Skin epidermis (tissue), 12 donors: ENCODE results near the gene GAB2.

ENCODE experiments used
- H3K27ac ChIP-seq, 21 experiments: fragments of 200-600 bp; sonication (generic) in 11 of 21; one replicate each; pipeline ENCODE4 v1.5.0; 2020; ENCODE audit warnings: mild to moderate bottlenecking in 3 of 21, inconsistent platforms in 2 of 21, moderate library complexity in 2 of 21
- H3K4me3 ChIP-seq, 7 experiments: fragments of 200-600 bp; sonication (generic) in 2 of 7; one replicate each; pipeline ENCODE4 v1.5.0; 2020; ENCODE audit warnings: inconsistent platforms in 2 of 7, mild to moderate bottlenecking in 2 of 7, moderate library complexity in 1 of 7

The GAB2 gene

DNA sequence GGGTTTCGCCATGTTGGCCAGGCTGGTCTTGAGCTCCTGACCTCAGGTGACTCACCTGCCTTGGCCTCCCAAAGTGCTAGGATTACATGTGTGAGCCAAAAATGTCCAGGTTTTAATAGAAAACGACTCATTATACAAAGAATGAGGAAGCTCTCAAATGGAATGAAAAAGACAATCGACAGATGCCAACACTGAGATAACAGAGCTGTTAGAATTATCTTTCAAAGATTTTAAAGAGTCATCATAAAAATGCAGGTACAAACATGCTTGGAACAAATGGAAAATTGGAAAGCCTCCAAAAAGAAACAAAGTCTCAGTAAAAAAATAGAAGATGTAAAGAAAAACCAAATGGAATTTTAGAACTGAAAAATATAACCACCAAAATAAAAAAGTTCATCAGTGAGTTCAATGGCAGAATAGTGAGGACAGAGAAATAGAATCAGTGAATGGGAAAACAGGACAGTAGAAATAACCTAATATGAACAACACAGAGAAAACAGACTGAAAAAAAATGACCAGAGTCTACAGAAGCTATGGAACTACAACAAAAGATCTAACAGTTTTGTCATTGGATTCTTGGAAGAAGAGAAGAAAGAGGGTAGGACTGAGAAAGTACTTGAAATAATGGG, 10.9 kb downstream of the GAB2 start:
- Histone ChIP-seq H3K27ac (no peak overlapping the region), H3K4me3 (no peak overlapping the region)

DNA sequence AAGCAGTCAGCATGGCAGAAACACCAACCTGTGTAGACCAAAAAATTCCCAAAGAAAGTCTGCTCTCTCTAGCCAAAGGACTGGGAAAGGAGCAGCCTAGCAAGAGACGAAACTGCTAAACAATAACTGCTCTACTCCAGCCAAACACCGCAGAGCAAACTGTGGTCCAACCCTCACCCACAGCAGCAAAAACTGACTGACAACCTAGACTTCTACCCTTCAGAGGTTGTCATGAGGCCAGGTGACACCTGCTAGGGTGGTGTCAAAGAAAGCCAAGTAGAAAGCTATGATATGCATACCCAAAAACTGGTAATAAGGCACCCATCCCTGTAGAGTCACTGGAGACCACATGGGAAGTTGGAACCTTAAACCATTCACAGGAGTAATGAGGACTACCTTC, 11.8 kb downstream of the GAB2 start:
- Histone ChIP-seq H3K4me3 (no peak overlapping the region), H3K27ac (no peak overlapping the region)

DNA sequence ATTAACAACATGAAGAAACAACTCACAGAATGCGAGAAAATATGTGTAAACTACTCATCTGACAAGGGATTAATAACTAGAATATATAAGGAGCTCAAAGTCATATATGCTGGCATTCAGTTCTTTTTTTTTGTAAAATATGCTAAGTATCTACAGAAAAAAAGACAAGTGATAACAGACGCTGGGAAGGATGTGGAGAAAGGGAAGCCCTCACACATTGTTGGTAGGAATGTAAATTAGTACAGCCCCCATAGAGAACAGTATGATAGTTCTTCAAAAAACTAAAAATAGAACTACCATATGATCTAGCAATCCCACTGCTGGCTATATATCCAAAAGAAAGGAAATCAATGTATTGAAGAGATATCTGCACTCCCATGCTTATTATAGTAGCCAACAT, 13.8 kb downstream of the GAB2 start:
- Histone ChIP-seq H3K27ac (no peak overlapping the region), H3K4me3 (no peak overlapping the region)

DNA sequence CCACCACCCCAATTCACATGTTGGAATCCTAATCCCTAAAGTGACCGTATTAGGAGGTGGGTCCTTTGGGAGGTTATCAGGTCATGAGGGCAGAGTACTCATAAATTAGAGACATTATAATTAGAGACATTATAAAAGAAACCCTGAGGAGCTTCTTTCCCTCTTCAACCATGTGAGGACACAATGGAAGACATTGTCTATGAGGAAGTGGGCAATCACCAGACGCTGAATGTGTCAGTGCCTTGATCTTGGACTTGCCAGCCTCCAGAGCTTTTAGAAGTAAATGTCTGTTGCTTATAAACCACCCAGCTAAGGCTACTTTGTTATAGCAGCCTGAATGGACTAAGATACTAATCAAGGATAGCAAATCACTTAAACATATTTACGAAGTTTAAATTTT, 14.8 kb downstream of the GAB2 start:
- Histone ChIP-seq H3K4me3 (no peak overlapping the region), H3K27ac (no peak overlapping the region)

DNA sequence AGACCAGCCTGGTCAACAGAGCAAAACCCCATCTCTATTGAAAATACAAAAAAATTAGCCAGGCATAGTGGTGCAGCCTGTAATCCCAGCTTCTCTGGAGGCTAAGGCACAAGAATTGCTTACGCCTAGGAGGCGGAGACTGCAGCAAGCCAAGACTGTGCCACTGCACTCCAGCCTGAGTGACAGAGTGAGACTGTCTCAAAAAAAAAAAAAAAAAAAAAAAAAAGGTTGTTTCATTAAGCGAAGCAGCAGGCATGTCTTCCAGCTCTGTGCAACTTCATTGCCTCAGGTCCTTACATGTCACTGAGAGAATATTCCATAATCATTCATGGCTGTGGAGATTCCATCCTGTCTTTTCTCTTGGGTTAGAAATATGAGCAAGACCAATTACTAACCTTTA, 16.9 kb downstream of the GAB2 start:
- H3K4me3 ChIP-seq: no peak overlapping the region
- no peak overlapping the region for H3K27ac ChIP-seq

DNA sequence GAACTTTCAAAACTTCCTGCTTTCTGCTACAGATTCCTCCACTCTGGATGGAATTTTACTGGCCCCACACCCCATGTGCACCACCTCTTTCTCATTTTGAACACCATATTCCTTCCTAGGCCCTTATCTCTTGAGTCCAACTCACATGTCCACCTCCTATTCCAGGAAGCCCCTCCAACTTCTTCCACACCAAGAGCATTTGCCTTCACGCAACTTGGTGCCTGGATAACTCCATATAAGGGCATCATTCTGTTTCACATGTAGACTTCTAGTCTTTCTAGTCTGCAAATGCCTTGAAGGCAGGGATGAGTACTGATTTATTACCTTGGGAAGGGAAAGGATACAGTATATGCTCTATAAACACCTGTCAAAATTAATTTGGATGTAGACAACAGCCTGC, 17.5 kb downstream of the GAB2 start:
- H3K4me3 ChIP-seq: no peak overlapping the region
- no peak overlapping the region for H3K27ac ChIP-seq

DNA sequence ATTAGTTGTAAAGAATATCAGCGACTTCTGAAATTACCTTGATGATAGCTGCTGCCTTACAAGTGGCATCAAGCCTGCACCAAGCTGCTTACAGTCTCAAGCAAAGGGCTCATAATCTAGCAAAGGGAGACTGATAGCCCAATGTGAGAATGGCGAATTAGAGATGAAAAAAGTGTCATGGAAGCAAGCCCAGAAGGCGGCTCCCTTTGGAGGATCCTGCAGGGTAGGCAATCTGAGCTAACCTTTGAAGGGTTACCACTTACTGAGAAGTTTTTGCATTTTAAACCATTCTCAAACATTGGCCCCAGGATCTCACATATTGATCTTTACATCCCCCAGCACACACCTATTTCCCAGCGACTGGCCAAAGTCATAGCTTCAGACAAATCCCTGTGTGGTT, 18.5 kb downstream of the GAB2 start:
- H3K4me3 ChIP-seq: no peak overlapping the region
- H3K27ac ChIP-seq: no peak overlapping the region

DNA sequence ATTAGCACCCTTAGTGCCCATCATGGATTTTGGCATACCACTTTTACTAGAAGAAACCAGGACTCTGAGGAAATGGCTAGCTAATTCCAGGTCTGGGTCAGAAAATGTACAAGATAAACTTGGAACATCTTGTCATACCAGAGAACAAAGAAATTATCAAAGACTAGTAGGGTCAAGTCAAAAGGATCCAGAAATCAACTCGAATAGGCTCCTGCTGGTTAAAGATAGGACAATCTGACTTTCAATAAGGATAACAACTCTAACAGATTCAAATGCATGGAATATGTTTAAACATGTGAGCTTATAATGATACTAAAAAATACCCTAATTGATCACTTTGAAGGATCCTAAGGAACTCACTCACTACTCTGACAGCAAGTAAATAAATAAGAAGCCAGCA, 18.9 kb downstream of the GAB2 start:
- H3K27ac ChIP-seq: no peak overlapping the region
- H3K4me3 ChIP-seq: no peak overlapping the region

DNA sequence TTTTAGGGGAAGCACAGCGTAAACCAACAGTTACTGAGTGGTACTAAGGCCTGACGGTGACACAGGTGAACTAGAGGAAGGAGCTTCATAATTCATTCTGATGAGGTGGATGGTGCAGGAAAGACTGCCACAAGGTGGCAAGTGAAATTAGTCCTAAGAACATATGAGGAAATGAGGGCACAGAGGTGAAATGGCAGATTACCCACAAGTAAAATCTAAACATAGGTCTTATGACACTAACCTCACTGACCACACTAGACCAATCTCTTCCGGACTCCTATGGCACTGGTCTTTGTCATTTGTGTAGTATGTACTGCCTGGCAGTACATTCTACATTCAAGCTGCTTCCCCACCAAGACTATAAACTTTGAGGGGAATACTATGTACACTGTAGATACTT, 20.2 kb downstream of the GAB2 start:
- Histone ChIP-seq H3K4me3 (no peak overlapping the region), H3K27ac (no peak overlapping the region)

DNA sequence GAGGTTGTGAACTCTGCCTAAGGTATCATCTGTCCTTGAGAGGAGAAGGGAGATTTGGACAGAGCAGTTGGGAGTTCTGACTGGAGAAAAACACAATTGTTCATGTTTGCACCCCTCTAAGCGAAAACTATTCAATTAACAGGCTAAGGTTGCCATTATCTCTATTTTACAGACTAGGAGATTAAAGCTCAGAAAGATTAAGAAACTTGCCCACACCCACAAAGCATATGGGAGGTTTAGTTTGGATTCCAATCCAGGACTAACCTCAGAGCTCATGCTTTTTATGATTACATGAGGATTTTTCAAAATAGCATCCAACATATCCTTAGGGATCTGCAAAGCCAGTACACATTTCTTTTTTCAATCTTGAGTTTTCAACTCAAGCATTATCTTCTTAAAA, 22.0 kb downstream of the GAB2 start:
- Histone ChIP-seq H3K27ac (no peak overlapping the region), H3K4me3 (no peak overlapping the region)

DNA sequence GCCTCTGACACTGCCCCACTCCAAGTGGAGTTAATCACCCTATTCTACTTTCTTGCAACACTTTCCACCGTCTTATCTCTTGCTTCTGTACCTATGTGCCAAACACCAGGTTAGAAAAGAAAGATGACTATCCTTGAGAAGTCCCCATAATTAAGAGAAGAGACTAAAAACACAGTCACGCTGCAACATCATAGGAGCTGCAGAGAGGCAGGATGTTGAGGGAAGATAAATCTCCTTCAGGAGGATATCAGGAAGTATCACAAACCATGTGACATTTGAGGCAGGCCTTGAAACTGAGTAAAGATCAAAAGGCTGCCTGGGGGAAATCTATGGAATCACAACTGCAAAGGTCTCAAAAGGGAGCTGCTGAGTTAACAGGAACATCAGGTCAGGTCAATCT, 24.8 kb downstream of the GAB2 start:
- no peak overlapping the region for H3K27ac ChIP-seq

DNA sequence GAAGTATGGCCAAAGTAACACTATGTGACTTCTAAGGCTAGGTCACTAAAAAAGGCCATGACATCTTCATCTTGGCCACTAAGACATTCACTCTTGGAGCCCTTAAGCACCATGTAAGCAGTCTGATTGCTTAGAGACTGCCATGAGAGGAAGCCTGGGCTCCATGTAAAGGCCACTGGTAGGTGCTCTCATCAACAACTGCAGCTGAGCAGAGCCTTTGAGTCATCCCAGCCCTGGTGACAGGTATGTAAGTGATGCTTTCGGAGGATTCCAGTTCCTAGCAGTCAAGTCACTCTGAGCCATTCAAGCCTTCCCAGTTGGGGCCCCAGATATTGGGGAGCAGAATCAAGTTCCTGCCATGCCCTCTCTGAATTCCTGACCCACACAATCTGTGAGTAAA, 26.2 kb downstream of the GAB2 start:
- peak overlapping the region in 1 of 21 experiments; percentile 2 for H3K27ac ChIP-seq
- no peak overlapping the region for H3K4me3 ChIP-seq

More for the DNA sequence above, 24.8 kb downstream of the GAB2 start:
- H3K4me3 ChIP-seq: no peak overlapping the region

DNA sequence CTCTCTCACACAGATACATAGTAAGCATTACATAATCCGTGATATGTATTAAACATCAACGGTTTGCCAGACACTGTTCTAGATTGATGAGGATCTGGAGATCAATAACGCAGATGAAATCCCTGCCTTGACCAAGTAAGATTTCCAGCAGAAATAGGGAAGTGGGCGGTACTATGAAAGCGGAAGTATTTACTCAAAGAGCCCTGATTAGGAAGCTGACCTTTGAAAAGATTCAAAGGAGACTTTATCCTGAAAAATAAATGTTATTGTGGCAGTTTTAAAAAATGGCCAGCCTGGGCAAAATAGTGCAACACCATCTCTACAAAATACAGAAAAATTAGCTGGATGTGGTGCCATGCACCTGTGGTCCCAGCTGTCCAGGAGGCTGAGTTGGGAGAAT, 26.8 kb downstream of the GAB2 start:
- no peak overlapping the region for H3K27ac ChIP-seq

DNA sequence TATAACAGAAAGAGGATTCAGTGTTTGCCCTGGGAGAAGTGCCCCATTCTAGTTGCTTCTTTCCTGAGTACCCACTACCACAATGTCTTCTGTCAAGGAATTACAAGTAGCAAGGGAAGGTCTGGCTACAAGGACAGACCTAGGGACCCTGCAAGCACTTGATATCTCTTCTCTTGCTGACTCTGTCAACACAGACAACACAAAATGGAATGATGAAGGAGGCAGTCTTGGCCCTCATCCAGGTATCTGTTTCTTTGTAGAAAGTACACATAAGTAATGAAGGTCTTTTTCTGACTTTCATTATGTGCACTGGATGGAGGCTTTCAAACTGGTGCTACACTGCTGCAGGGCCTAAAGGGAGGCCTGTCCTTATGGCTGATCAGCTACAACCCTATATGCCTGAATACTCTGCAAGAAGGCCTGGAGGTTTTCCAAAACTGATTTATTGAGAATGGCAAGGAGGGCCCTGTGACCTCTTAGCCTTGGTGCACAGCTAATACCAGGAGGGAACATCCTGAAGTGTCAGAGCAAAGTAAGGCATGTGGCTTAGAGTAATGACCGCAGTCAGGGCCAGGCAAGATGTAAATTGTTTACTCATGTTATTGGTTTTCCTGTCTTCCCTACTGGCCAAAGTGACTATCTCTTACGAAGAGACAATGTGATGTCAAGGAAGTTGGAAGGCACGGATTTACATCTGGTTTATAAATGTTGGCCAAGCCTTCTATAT, 31.2 kb downstream of the GAB2 start:
- Histone ChIP-seq H3K4me3 (no peak overlapping the region), H3K27ac (no peak overlapping the region)

More for the DNA sequence above, 26.8 kb downstream of the GAB2 start:
- no peak overlapping the region for H3K4me3 ChIP-seq

DNA sequence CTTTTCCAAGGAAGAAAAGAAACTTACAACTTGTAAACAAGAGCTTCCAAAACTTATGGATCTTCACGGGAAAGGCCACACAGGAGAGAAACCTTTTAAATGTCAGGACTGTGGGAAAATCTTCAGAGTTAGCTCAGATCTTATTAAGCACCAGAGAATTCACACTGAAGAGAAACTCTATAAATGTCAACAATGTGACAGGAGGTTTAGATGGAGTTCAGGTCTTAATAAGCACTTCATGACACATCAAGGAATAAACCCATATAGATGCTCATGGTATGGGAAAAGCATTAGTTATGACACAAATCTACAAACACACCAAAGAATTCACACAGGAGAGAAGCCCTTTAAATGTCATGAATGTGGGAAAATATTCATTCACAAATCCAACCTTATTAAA, 32.4 kb downstream of the GAB2 start:
- H3K4me3 ChIP-seq: no peak overlapping the region
- H3K27ac ChIP-seq: no peak overlapping the region

DNA sequence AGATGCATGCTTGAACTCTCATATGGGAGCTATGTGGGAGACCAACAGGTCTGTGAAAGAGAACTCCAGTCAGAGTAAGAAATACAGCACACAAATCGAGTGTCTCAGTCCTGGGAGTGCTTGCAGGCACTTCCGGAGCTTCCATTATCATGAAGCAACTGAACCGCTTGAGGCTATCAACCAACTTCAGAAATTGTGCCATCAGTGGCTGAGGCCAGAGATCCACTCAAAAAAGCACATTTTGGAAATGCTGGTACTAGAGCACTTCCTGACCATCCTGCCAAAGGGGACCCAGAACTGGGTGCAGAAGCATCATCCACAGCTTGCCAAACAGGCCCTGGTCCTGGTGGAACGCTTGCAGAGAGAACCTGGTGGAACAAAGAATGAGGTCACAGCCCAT, 33.4 kb downstream of the GAB2 start:
- H3K27ac ChIP-seq: no peak overlapping the region
- no peak overlapping the region for H3K4me3 ChIP-seq

DNA sequence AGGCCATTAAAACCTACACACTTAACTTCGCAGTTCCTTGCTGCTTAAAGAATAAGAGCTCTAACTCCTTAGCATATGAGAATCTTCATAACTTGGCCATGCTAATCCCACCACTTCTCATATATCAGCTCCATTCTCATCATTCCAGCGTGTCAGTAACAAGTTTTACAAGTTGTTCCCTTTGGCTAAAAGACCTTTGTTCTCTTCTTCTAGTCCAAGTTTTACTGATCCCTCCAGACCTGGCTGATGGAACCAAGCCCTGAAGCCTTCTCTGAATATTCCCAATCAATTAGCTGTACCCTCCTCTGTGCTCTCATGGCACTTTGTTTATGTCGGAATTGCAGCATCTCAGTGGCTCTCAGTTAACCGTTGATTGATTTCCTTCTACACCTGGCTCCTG, 35.8 kb downstream of the GAB2 start:
- Histone ChIP-seq H3K27ac (no peak overlapping the region), H3K4me3 (no peak overlapping the region)

DNA sequence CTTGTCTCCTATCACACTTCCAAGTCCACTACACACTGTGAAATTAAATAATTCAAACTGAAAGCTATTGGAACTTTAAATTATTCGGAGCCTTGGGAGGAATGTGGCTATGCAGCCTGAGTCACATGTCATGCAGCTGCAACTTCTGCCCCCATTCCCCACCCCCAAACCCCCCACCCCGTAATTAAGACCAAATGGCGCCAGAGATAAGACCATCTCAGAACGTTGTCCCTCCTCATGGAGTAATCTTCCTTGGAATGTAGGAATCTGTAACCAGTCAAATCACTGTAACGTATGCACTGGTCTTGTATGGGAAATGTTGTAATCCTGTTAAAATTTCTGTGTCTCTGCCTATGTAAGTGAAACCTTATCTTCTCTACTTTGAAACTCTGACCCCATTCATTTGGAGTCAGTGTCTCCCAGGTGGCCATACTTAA, 37.0 kb downstream of the GAB2 start:
- Histone ChIP-seq H3K4me3 (no peak overlapping the region), H3K27ac (no peak overlapping the region)

DNA sequence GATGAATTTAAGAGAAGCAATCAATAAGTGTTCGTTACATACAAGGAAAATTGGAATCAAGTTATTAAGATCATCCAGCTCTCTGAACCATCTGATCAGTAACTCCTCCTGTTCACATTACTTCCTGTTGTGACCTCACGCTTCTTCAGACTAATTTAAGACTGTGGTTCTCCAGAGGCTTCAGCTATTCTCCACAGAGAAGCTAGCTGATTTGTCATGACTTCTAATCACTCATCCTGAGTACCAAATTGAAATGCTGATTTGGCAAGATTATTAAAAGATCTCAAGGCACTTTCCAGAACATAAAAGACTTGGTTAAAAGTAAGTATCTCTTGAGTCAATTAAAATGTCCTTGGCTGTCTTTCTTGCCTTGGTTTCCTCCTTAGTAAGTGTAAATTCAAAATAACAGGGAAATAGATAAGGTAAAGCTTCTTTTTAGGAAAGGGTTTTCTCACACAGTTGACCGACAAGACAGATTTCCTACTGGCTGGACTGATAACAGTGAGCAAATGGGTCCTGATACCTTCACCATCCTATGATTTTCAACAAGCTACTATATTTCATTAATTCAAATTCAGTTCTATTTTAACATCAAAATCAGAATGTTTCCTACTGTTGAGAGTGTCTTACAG, 38.5 kb downstream of the GAB2 start:
- H3K4me3 ChIP-seq: no peak overlapping the region
- no peak overlapping the region for H3K27ac ChIP-seq

DNA sequence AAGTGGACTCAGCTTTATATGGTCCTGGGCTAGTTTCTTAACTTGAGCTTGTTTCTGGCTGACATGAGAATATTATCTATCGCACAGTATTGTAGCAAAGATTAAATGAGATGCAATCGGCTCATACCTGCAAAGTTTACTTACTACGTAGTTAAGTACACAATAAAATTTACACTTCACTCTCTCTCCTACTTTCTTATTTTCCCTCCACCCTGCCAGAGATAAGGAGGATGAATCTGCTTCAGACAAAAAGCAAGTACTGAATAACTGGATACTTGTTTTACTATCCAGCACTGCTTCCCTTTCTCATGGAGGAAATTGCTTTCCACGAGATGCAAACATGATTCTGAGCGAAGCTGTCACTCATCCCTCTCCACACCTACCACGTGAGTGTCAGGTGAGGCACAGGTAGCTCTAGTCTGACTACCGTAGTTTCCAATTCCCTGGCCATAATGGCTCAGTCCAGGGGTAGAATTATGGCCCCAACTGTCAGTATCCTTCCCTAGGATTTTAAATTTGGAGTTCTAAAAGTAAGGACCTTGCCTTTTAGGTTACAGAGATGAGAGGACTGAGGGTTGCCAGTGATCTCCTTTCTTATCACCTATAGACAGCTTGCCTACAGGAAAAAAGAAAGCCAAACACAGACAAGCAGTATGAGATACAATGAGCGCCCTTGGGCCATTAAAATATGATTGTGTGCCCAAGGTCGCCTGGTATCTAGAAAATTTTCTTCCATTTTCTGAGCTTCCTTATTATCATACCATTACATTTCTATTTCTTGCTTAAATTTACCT, 39.8 kb downstream of the GAB2 start:
- no peak overlapping the region for H3K27ac ChIP-seq
- H3K4me3 ChIP-seq: no peak overlapping the region

DNA sequence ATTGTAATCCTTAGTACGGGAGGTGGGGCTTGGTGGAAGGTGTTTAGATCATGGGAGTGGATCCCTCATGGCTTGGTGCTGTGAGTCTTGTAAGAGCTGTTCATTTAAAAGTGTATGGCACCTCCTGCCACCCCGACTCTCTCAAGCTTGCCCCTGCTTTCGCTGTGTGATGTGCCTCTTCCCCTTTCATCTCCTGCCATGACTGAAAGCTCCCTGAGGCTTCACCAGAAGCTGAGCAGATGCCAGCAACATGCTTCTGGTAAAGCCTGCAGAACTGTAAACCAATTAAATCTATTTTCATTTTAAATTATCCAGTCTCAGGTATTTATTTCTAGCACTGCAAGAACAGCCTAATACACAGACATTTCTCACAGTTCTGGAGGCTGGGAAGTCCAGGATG, 40.8 kb downstream of the GAB2 start:
- Histone ChIP-seq H3K4me3 (no peak overlapping the region), H3K27ac (no peak overlapping the region)
